K562 (cell line): ENCODE data around the gene SMIM41. TPM values are rescaled to one million over a fixed set of nuclear protein-coding genes. Genes with fewer than 3 reads are reported as not detected.

Experiments used
- CREM ChIP-seq: IDR thresholded peaks from 2 replicates; pipeline ENCODE4 v1.6.1; 2014; ENCODE audit warnings: antibody characterized with exemption, low read depth
- MIER1 ChIP-seq: fragments of 450-650 bp; IDR thresholded peaks from 2 replicates; pipeline ENCODE4 v1.6.1; 2016; ENCODE audit warnings: antibody characterized with exemption, mild to moderate bottlenecking, low read depth
- MYC ChIP-seq, 2 experiments: fragments of 250-450 bp in 1 of 2; sonication (Bioruptor Pico) in 1 of 2; IDR thresholded peaks; 2 replicates each; pipeline versions ENCODE4 v1.5.1 to v1.6.1; 2012 to 2021; ENCODE audit warnings: low read depth in 2 of 2, borderline replicate concordance in 1 of 2, improper control_type of control experiment in 1 of 2, low read length in 1 of 2, mild to moderate bottlenecking in 1 of 2, moderate library complexity in 1 of 2
- NR3C1 ChIP-seq: sonication (generic); formaldehyde crosslinking; IDR thresholded peaks from 2 replicates; pipeline ENCODE4 v1.8.1; 2022; ENCODE audit warnings: missing genetic modification reagents
- SNIP1 ChIP-seq: fragments of 450-650 bp; IDR thresholded peaks from 2 replicates; pipeline ENCODE4 v1.7.1; 2017; ENCODE audit warnings: low read depth, mild to moderate bottlenecking
- SRSF3 ChIP-seq: fragments of 200-400 bp; formaldehyde crosslinking; IDR thresholded peaks from 2 replicates; pipeline ENCODE4 v1.6.1; 2016; ENCODE audit warnings: mild to moderate bottlenecking, low read length, moderate library complexity; ENCODE audit not compliant: insufficient read depth
- TSC22D4 ChIP-seq: fragments of 450-650 bp; IDR thresholded peaks from 2 replicates; pipeline ENCODE4 v1.6.1; 2016; ENCODE audit warnings: missing genetic modification characterization, missing biosample characterization, control low read depth
- U2AF2 ChIP-seq: fragments of 200-400 bp; formaldehyde crosslinking; optimal IDR thresholded peaks from 2 replicates; pipeline ENCODE3; 2017; ENCODE audit warnings: low read depth, mild to moderate bottlenecking, low read length
- WHSC1 ChIP-seq: IDR thresholded peaks from one replicate; pipeline ENCODE4 v1.6.1; 2012; ENCODE audit warnings: low read length, control low read depth, inconsistent platforms
- ZNF586 ChIP-seq: fragments of 450-650 bp; formaldehyde crosslinking; conservative IDR thresholded peaks from 2 replicates; pipeline ENCODE4 v1.4.0; 2020; ENCODE audit warnings: mild to moderate bottlenecking, moderate library complexity
- polyA plus RNA-seq, 8 experiments: library from polyadenylated mRNA; depleted of rRNA in 4 of 8; stranded (reverse) in 5 of 8; unstranded in 3 of 8; fragments of >200 nt; fragmentation: Nextera tagmentation in 2 of 8; fragmentation: Illumina TruSeq in 1 of 8; extraction: Ambion mirVana in 2 of 8; extraction: Trizol in 1 of 8; gene quantifications; 2 replicates each; pipeline versions ENCODE4 v1.2.1 to v1.2.3, GENCODE V29; 2011 to 2014; ENCODE audit warnings: inconsistent platforms in 1 of 8, missing spikeins in 1 of 8
- total RNA-seq, 7 experiments: library from RNA; depleted of rRNA in 6 of 7; stranded (reverse); fragments of >200 nt in 6 of 7; fragmentation: Illumina TruSeq in 2 of 7; extraction: Trizol in 2 of 7; gene quantifications; 2 replicates each; pipeline versions ENCODE4 v1.2.1 to v1.2.3, GENCODE V29; 2011 to 2021; ENCODE audit warnings: low replicate concordance in 1 of 7
- TF ChIP-seq, protein P1 (sequence below): fragments of 250-450 bp; sonication (Bioruptor Pico); IDR thresholded peaks from 2 replicates; pipeline ENCODE4 v1.8.0; 2021; ENCODE audit warnings: moderate library complexity, mild to moderate bottlenecking, inconsistent platforms
- TF ChIP-seq, protein P2 (sequence below): sonication (generic); formaldehyde crosslinking; IDR thresholded peaks from 2 replicates; pipeline ENCODE4 v1.5.0; 2020; ENCODE audit warnings: missing genetic modification reagents
- TF ChIP-seq, protein P3 (sequence below): fragments of 450-650 bp; IDR thresholded peaks from 2 replicates; pipeline ENCODE4 v1.6.1; 2016; ENCODE audit warnings: mild to moderate bottlenecking, moderate library complexity
- TF ChIP-seq, protein P4 (sequence below): fragments of 250-450 bp; sonication (Bioruptor Pico); IDR thresholded peaks from 2 replicates; pipeline ENCODE4 v1.4.0; 2020

Gene SMIM41
- total and polyA plus RNA-seq, 9 of the 15 experiments (the other 6 are each of a cell fraction or from before 2014, with no cell fraction given), result not detected

DNA sequence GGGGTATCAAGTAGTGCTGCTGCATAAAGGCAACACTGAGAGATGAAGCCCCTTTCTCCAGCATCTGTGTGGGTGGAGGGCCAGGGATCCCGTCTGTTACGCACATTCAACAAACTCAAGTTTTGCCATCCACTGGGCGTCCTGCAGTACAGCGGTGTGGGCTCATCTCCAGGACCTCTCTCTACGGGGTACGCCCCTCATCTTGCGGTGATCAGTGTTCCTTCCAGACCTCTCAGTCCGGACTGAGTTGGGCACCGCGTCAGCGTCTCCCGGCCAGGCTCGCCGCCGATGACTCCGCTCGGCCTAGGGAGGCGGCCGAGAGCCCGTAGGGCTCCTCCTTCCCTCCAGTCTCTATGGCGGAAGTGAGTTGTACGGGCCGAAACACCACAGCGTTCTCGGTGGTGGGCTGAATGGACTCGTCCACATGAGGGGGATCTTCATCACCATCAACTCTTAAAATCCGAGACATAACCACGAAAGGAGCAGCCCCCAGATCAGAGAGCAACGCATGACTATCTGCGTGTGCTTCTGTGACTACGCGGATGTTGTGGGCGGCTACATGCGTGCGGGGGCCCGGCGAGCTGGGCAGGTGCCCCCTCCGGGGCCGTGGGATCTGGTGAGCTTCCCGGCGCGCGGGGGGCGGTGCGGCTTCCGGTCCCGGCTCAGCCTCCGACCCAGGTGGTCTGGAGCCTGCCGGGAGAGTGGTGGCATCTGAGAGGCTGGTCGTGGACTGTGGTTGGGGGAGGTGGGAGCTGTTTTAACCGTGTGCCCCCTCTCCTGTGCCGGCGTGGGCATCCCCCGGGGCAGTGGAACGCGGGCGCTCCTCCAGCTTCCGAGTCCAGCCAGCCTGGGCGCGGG is 9.9 kb upstream of the SMIM41 start, which contains the start of gene ATG101 (continued):
- TF ChIP-seq CREM, result peak; percentile 84
- no peak for TF ChIP-seq TSC22D4 (tag)
- peak; percentile 98 for TF ChIP-seq SNIP1
- TF ChIP-seq MIER1, result peak; percentile 78
- TF ChIP-seq NR3C1 (CRISPR knock-in tag), result no peak
- TF ChIP-seq U2AF2, result no peak
- no peak for TF ChIP-seq WHSC1
- TF ChIP-seq, protein P1, sequence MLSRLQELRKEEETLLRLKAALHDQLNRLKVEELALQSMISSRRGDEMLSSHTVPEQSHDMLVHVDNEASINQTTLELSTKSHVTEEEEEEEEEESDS (CRISPR knock-in tag), result no peak
- TF ChIP-seq, protein P2, sequence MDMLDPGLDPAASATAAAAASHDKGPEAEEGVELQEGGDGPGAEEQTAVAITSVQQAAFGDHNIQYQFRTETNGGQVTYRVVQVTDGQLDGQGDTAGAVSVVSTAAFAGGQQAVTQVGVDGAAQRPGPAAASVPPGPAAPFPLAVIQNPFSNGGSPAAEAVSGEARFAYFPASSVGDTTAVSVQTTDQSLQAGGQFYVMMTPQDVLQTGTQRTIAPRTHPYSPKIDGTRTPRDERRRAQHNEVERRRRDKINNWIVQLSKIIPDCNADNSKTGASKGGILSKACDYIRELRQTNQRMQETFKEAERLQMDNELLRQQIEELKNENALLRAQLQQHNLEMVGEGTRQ (CRISPR knock-in tag), result no peak
- TF ChIP-seq MYC (IDR thresholded peaks at IDR 0.05; ENCODE audit: low read depth, low read length), result peak; percentile 60; the same call in 1 of the 2 replicates
- no peak for TF ChIP-seq MYC (CRISPR knock-in tag; IDR thresholded peaks at IDR 0.05; ENCODE audit: borderline replicate concordance, low read depth)
- TF ChIP-seq SRSF3, result no peak
- no peak for TF ChIP-seq ZNF586
- TF ChIP-seq, protein P3, sequence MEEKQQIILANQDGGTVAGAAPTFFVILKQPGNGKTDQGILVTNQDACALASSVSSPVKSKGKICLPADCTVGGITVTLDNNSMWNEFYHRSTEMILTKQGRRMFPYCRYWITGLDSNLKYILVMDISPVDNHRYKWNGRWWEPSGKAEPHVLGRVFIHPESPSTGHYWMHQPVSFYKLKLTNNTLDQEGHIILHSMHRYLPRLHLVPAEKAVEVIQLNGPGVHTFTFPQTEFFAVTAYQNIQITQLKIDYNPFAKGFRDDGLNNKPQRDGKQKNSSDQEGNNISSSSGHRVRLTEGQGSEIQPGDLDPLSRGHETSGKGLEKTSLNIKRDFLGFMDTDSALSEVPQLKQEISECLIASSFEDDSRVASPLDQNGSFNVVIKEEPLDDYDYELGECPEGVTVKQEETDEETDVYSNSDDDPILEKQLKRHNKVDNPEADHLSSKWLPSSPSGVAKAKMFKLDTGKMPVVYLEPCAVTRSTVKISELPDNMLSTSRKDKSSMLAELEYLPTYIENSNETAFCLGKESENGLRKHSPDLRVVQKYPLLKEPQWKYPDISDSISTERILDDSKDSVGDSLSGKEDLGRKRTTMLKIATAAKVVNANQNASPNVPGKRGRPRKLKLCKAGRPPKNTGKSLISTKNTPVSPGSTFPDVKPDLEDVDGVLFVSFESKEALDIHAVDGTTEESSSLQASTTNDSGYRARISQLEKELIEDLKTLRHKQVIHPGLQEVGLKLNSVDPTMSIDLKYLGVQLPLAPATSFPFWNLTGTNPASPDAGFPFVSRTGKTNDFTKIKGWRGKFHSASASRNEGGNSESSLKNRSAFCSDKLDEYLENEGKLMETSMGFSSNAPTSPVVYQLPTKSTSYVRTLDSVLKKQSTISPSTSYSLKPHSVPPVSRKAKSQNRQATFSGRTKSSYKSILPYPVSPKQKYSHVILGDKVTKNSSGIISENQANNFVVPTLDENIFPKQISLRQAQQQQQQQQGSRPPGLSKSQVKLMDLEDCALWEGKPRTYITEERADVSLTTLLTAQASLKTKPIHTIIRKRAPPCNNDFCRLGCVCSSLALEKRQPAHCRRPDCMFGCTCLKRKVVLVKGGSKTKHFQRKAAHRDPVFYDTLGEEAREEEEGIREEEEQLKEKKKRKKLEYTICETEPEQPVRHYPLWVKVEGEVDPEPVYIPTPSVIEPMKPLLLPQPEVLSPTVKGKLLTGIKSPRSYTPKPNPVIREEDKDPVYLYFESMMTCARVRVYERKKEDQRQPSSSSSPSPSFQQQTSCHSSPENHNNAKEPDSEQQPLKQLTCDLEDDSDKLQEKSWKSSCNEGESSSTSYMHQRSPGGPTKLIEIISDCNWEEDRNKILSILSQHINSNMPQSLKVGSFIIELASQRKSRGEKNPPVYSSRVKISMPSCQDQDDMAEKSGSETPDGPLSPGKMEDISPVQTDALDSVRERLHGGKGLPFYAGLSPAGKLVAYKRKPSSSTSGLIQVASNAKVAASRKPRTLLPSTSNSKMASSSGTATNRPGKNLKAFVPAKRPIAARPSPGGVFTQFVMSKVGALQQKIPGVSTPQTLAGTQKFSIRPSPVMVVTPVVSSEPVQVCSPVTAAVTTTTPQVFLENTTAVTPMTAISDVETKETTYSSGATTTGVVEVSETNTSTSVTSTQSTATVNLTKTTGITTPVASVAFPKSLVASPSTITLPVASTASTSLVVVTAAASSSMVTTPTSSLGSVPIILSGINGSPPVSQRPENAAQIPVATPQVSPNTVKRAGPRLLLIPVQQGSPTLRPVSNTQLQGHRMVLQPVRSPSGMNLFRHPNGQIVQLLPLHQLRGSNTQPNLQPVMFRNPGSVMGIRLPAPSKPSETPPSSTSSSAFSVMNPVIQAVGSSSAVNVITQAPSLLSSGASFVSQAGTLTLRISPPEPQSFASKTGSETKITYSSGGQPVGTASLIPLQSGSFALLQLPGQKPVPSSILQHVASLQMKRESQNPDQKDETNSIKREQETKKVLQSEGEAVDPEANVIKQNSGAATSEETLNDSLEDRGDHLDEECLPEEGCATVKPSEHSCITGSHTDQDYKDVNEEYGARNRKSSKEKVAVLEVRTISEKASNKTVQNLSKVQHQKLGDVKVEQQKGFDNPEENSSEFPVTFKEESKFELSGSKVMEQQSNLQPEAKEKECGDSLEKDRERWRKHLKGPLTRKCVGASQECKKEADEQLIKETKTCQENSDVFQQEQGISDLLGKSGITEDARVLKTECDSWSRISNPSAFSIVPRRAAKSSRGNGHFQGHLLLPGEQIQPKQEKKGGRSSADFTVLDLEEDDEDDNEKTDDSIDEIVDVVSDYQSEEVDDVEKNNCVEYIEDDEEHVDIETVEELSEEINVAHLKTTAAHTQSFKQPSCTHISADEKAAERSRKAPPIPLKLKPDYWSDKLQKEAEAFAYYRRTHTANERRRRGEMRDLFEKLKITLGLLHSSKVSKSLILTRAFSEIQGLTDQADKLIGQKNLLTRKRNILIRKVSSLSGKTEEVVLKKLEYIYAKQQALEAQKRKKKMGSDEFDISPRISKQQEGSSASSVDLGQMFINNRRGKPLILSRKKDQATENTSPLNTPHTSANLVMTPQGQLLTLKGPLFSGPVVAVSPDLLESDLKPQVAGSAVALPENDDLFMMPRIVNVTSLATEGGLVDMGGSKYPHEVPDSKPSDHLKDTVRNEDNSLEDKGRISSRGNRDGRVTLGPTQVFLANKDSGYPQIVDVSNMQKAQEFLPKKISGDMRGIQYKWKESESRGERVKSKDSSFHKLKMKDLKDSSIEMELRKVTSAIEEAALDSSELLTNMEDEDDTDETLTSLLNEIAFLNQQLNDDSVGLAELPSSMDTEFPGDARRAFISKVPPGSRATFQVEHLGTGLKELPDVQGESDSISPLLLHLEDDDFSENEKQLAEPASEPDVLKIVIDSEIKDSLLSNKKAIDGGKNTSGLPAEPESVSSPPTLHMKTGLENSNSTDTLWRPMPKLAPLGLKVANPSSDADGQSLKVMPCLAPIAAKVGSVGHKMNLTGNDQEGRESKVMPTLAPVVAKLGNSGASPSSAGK, result no peak
- TF ChIP-seq, protein P4, sequence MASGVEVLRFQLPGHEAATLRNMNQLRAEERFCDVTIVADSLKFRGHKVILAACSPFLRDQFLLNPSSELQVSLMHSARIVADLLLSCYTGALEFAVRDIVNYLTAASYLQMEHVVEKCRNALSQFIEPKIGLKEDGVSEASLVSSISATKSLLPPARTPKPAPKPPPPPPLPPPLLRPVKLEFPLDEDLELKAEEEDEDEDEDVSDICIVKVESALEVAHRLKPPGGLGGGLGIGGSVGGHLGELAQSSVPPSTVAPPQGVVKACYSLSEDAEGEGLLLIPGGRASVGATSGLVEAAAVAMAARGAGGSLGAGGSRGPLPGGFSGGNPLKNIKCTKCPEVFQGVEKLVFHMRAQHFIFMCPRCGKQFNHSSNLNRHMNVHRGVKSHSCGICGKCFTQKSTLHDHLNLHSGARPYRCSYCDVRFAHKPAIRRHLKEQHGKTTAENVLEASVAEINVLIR (CRISPR knock-in tag), result peak; percentile 70
